Adrenal gland (tissue), 12 donors: Measurements from ENCODE around the gene HDHD5. TPM values are rescaled to one million over a fixed set of nuclear protein-coding genes. Genes with fewer than 3 reads are reported as not detected.

ENCODE experiments used
- DNase-seq, 7 donors: peaks; one replicate each; pipeline ENCODE4 v3.0.0-alpha.2; 2019 to 2020
- H3K27ac ChIP-seq, 5 donors: fragments of 200-600 bp; sonication (generic) in 4 of 5; 1 replicate in 3 of 5; 2 replicates in 2 of 5; pipeline versions ENCODE4 v1.5.1 to v1.8.0; 2016 to 2020; ENCODE audit warnings: mild to moderate bottlenecking in 1 of 5
- H3K27me3 ChIP-seq: fragments of 200-600 bp; 2 replicates; pipeline ENCODE4 v1.8.0; 2021
- H3K36me3 ChIP-seq, 2 donors: fragments of 200-600 bp; replicated peaks in 1 of 2; 1 replicate in 1 of 2; 2 replicates in 1 of 2; pipeline versions ENCODE4 v1.5.1 to v1.8.0; 2018 to 2022
- H3K4me1 ChIP-seq, 2 donors: fragments of 200-600 bp; replicated peaks in 1 of 2; 1 replicate in 1 of 2; 2 replicates in 1 of 2; pipeline versions ENCODE4 v1.5.1 to v1.8.0; 2018 to 2021
- H3K4me3 ChIP-seq, 4 donors: fragments of 200-600 bp; sonication (generic) in 3 of 4; one replicate each; pipeline ENCODE4 v1.5.1; 2016 to 2018
- H3K9me3 ChIP-seq, 3 donors: fragments of 200-600 bp; sonication (generic) in 1 of 3; replicated peaks in 1 of 3; 1 replicate in 2 of 3; 2 replicates in 1 of 3; pipeline versions ENCODE4 v1.5.1 to v1.8.0; 2016 to 2021
- CTCF ChIP-seq, 6 experiments: fragments of 450-650 bp in 4 of 6; fragments of 200-600 bp in 2 of 6; sonication (generic) in 1 of 6; IDR thresholded peaks; 1 replicate in 5 of 6; 2 replicates in 1 of 6; pipeline versions ENCODE4 v1.5.1 to v1.8.0; 2016 to 2021; ENCODE audit warnings: antibody characterized with exemption in 6 of 6, mild to moderate bottlenecking in 2 of 6, moderate library complexity in 1 of 6
- POLR2A ChIP-seq, 2 donors: fragments of 450-650 bp; IDR thresholded peaks; one replicate each; pipeline ENCODE4 v1.6.1; 2017; ENCODE audit warnings: antibody characterized with exemption in 2 of 2, mild to moderate bottlenecking in 2 of 2, moderate library complexity in 1 of 2
- WGBS, 4 donors: extraction: QIAGEN DNeasy Blood & Tissue Kit in 2 of 4; methylation state at CpG; one replicate each; pipeline versions ENCODE4 v1.1.5 to v1.1.7; 2013 to 2017; 5-methylcytosine and 5-hydroxymethylcytosine counted together
- intact Hi-C, 2 donors: fragments of 100-400 bp; cut with DNase I; formaldehyde crosslinking; loops; one replicate each; pipeline versions ENCODE4 v1.14.1 to v1.15.0; 2022 to 2023
- polyA plus RNA-seq, 3 donors: library from polyadenylated mRNA; stranded (reverse); fragments of 200-250 nt in 2 of 3; fragments of 350-450 nt in 1 of 3; fragmentation: Illumina TruSeq in 1 of 3; extraction: RNeasy Lipid Tissue Mini Kit (QIAGEN cat#74804) in 1 of 3; gene quantifications; one replicate each; pipeline ENCODE4 v1.2.3, GENCODE V29; 2013 to 2014
- total RNA-seq, 9 donors: library from RNA; depleted of rRNA in 4 of 9; stranded (reverse); fragments of >200 nt in 4 of 9; fragments of 120-200 nt in 1 of 9; fragmentation: NEBNext Ultra II Directional in 1 of 9; extraction: Animal tissue kit (Norgen Biotek cat#: 25700) in 1 of 9; gene quantifications; one replicate each; pipeline versions ENCODE4 v1.1.0 to v1.2.4, GENCODE V29; 2013 to 2023
- donor health status: healthy with polysubstance abuse.
- donor health status: Bipolar disorder and iron deficiency.
- donor health status: DM: yes; HTN: yes; CAD: no.
- donor health status: DM: no; HTN: no; CAD: no.
- donor health status: DM: no; HTN: no; CAD: no.
- donor health status: DM: yes; HTN: yes; CAD: no.

The HDHD5 gene
- total and polyA plus RNA-seq, 12 donors: 21.9 to 60.8 (median 43.2) TPM

- Histone ChIP-seq H3K27ac (no peak overlapping the region), H3K36me3 (peaks cover 0 to 5% of the 10 kb centered on the region in 2 donors), H3K4me3 (no peak overlapping the region), H3K9me3 (no peaks in the 10 kb centered on the region), H3K4me1 (no peaks in the 10 kb centered on the region), H3K27me3 (no peaks in the 10 kb centered on the region)
- no peak for TF ChIP-seq POLR2A (IDR thresholded peaks at IDR 0.05)
- TF ChIP-seq CTCF (IDR thresholded peaks at IDR 0.05): no peak
- WGBS, 4 donors: 72 to 80% (median 76%) methylated on average over 10 to 12 of the region's 12 CpGs
- intact Hi-C loops: no loop called here
- DNase-seq: no peak
Observed at GRCh38 chr22:17191163-17191784, 32.2 kb upstream of the HDHD5 start.

GRCh38 chr22:17190702-17191101, 31.6 kb upstream of the HDHD5 start:
- intact Hi-C loops: no loop called here
- TF ChIP-seq CTCF (IDR thresholded peaks at IDR 0.05) (no peak), POLR2A (IDR thresholded peaks at IDR 0.05) (no peak)
- Histone ChIP-seq H3K27me3 (no peaks in the 10 kb centered on the region), H3K36me3 (peaks cover 0 to 5% of the 10 kb centered on the region in 2 donors), H3K27ac (no peak overlapping the region), H3K4me3 (no peak overlapping the region), H3K4me1 (no peaks in the 10 kb centered on the region), H3K9me3 (no peaks in the 10 kb centered on the region)
- WGBS, 4 donors: 72 to 94% (median 89%) methylated on average over 3 to 10 of the region's 10 CpGs
- no peak for DNase-seq

- H3K4me3 ChIP-seq: no peak overlapping the region
- H3K9me3 ChIP-seq: no peaks in the 10 kb centered on the region
- WGBS, 4 donors: 91 to 95% (median 92%) methylated on average over 8 of the region's 8 CpGs
- H3K27ac ChIP-seq: no peak overlapping the region
- no peaks in the 10 kb centered on the region for H3K36me3 ChIP-seq
- peaks cover 7% of the 10 kb centered on the region in 2 donors for H3K4me1 ChIP-seq
- intact Hi-C loops: loop anchor here in 1 of 2 donors (5.0 kb wide), 1 partner anchor 331 kb away; no protein-coding TSS in a partner anchor
- no peak for TF ChIP-seq POLR2A (IDR thresholded peaks at IDR 0.05)
- TF ChIP-seq CTCF (IDR thresholded peaks at IDR 0.05): no peak
- no peak for DNase-seq
- no peaks in the 10 kb centered on the region for H3K27me3 ChIP-seq
Observed at GRCh38 chr22:17176715-17177114, 17.6 kb upstream of the HDHD5 start.

- WGBS, 4 donors: 38 to 64% (median 44%) methylated on average over 12 to 24 of the region's 24 CpGs
- peak in 2 of 6 experiments; percentile 4 to 49 for TF ChIP-seq CTCF (IDR thresholded peaks at IDR 0.05)
- TF ChIP-seq POLR2A (IDR thresholded peaks at IDR 0.05): no peak
- Histone ChIP-seq H3K27me3 (no peaks in the 10 kb centered on the region), H3K27ac (peak overlapping the region in 4 of 5 donors; percentile 77 to 97 (median 94)), H3K4me1 (peaks cover 7 to 15% of the 10 kb centered on the region in 2 donors), H3K4me3 (peak overlapping the region in 3 of 4 donors; percentile 60 to 64 (median 64)), H3K9me3 (no peaks in the 10 kb centered on the region), H3K36me3 (no peaks in the 10 kb centered on the region)
- intact Hi-C loops: loop anchor here in 1 of 2 donors (5.0 kb wide), 1 partner anchor 85 kb away; no protein-coding TSS in a partner anchor
- DNase-seq: peak; percentile 38 to 67 (median 55)
Observed at GRCh38 chr22:17172029-17172833, 13.2 kb upstream of the HDHD5 start.
